Left lung (tissue), 14 donors: ENCODE data around the gene SLAMF6. TPM values are rescaled to one million over a fixed set of nuclear protein-coding genes. Genes with fewer than 3 reads are reported as not detected.

Experiments
- ATAC-seq: fragments of 200-7000 bp; cut with Tn5 transposase; one replicate; pipeline ENCODE4 v1.9.1; 2020; ENCODE audit warnings: moderate library complexity
- DNase-seq, 4 donors: peaks; one replicate each; pipeline ENCODE4 v3.0.0-alpha.2; 2013 to 2020
- H3K27ac ChIP-seq, 2 donors: fragments of 200-600 bp; sonication (generic) in 1 of 2; one replicate each; pipeline versions ENCODE4 v1.5.0 to v1.8.0; 2020 to 2021
- H3K27me3 ChIP-seq, 2 donors: fragments of 200-600 bp; sonication (generic) in 1 of 2; one replicate each; pipeline versions ENCODE4 v1.5.0 to v1.8.0; 2020 to 2021
- H3K36me3 ChIP-seq, 2 donors: fragments of 200-600 bp; sonication (generic) in 1 of 2; one replicate each; pipeline versions ENCODE4 v1.5.0 to v1.8.0; 2020 to 2021
- H3K4me1 ChIP-seq, 2 donors: fragments of 200-600 bp; one replicate each; pipeline ENCODE4 v1.8.0; 2021
- H3K4me3 ChIP-seq, 2 donors: fragments of 200-600 bp; sonication (generic) in 1 of 2; one replicate each; pipeline versions ENCODE4 v1.5.0 to v1.8.0; 2020 to 2021; ENCODE audit warnings: mild to moderate bottlenecking in 1 of 2
- H3K9me3 ChIP-seq, 2 donors: fragments of 200-600 bp; sonication (generic) in 1 of 2; one replicate each; pipeline versions ENCODE4 v1.5.0 to v1.8.0; 2020 to 2021
- CTCF ChIP-seq, 2 donors: fragments of 200-600 bp; sonication (generic) in 1 of 2; IDR thresholded peaks; one replicate each; pipeline versions ENCODE4 v1.5.0 to v1.8.0; 2021; ENCODE audit warnings: antibody characterized with exemption in 2 of 2
- intact Hi-C, 2 donors: fragments of 100-400 bp; cut with DNase I; formaldehyde crosslinking; loops; one replicate each; pipeline versions ENCODE4 v1.11.2 to v1.14.2; 2022
- long read RNA-seq, 12 donors: library from polyadenylated mRNA in 2 of 12; unstranded in 2 of 12; transcript quantifications; one replicate each; pipeline ENCODE4 v2.0.0 and lab custom pipeline, GENCODE V29; 2019 to 2026
- polyA plus RNA-seq, 6 donors: library from polyadenylated mRNA; unstranded; fragments of 120-200 nt; gene quantifications; one replicate each; pipeline ENCODE4 v1.2.1, GENCODE V29; 2013; ENCODE audit not compliant: insufficient read length in 6 of 6
- total RNA-seq, 2 donors: library from RNA; stranded (reverse); fragmentation: NEBNext Ultra II Directional; extraction: Animal tissue kit (Norgen Biotek cat#: 25700); gene quantifications; one replicate each; pipeline ENCODE4 v1.2.1, GENCODE V29; 2021
- donor health status: DM: no; HTN: yes; CAD: no.
- donor health status: DM: no; HTN: no; CAD: no.

The SLAMF6 gene
- total RNA-seq: 1 to 10 TPM; 1.4 to 2.8 TPM
- polyA plus RNA-seq: under 1 TPM; 0.10 to 0.84 (median 0.43) TPM
- long read RNA-seq, donor 1: 0 reads
- long read RNA-seq, donor 2: 0 reads
- long read RNA-seq, donor 3: 0 reads
- long read RNA-seq, donor 4: 0 reads
- long read RNA-seq, donor 5: 0 reads
- long read RNA-seq, donor 6: 0 reads
- long read RNA-seq, donor 7: 0 reads
- long read RNA-seq, donor 8: 0 reads
- long read RNA-seq, donor 9: 0 reads
- long read RNA-seq, donor 10: 0 reads
- long read RNA-seq, donor 11: 0 reads
- long read RNA-seq, donor 12: 0 reads

GRCh38 chr1:160522622-160523345, at the start of gene SLAMF6:
Gene SLAMF6 (minus strand): TSS chr1:160523255. CDS start chr1:160523192, 63 bp downstream.
- intact Hi-C loops: no loop called here
- peak within 1 kb of the TSS in 1 of 2 donors; percentile 20 for H3K27ac ChIP-seq
- no peak for DNase-seq
- no peaks in the 10 kb centered on the region for H3K36me3 ChIP-seq
- peak; percentile 33 for ATAC-seq
- peak within 1 kb of the TSS in 1 of 2 donors; percentile 10 for H3K4me3 ChIP-seq
- peaks cover 0 to 3% of the 10 kb centered on the region in 2 donors for H3K9me3 ChIP-seq
- no peaks in the 10 kb centered on the region for H3K27me3 ChIP-seq
- TF ChIP-seq CTCF (IDR thresholded peaks at IDR 0.05): no peak
- peaks cover 0 to 5% of the 10 kb centered on the region in 2 donors for H3K4me1 ChIP-seq

GRCh38 chr1:160570840-160571239, 47.8 kb upstream of the SLAMF6 start:
- H3K27me3 ChIP-seq: no peaks in the 10 kb centered on the region
- H3K27ac ChIP-seq: peak overlapping the region in 1 of 2 donors; percentile 29
- no peak for DNase-seq
- no peak for TF ChIP-seq CTCF (IDR thresholded peaks at IDR 0.05)
- no peak overlapping the region for H3K4me3 ChIP-seq
- ATAC-seq: peak; percentile 59
- intact Hi-C loops: no loop called here
- peaks cover 0 to 57% of the 10 kb centered on the region in 2 donors for H3K4me1 ChIP-seq
- no peaks in the 10 kb centered on the region for H3K36me3 ChIP-seq
- no peaks in the 10 kb centered on the region for H3K9me3 ChIP-seq

GRCh38 chr1:160569806-160570205, 46.8 kb upstream of the SLAMF6 start:
- Histone ChIP-seq H3K27ac (peak overlapping the region in 1 of 2 donors; percentile 29), H3K9me3 (no peaks in the 10 kb centered on the region), H3K4me3 (no peak overlapping the region), H3K27me3 (no peaks in the 10 kb centered on the region), H3K36me3 (no peaks in the 10 kb centered on the region), H3K4me1 (peaks cover 0 to 52% of the 10 kb centered on the region in 2 donors)
- intact Hi-C loops: no loop called here
- no peak for ATAC-seq
- no peak for TF ChIP-seq CTCF (IDR thresholded peaks at IDR 0.05)
- no peak for DNase-seq

- peaks cover 0 to 39% of the 10 kb centered on the region in 2 donors for H3K4me1 ChIP-seq
- ATAC-seq (peak; percentile 16), DNase-seq (no peak)
- intact Hi-C loops: no loop called here
- H3K27me3 ChIP-seq: no peaks in the 10 kb centered on the region
- TF ChIP-seq CTCF (IDR thresholded peaks at IDR 0.05): no peak
- H3K4me3 ChIP-seq: no peak overlapping the region
- peak overlapping the region in 1 of 2 donors; percentile 5 for H3K27ac ChIP-seq
- H3K36me3 ChIP-seq: no peaks in the 10 kb centered on the region
- peaks cover 0 to 4% of the 10 kb centered on the region in 2 donors for H3K9me3 ChIP-seq
Measured at GRCh38 chr1:160567858-160568682, 45.0 kb upstream of the SLAMF6 start.
